GM12872 (cell line): ENCODE measurements around the gene RTN4R.

Source experiments
- TF ChIP-seq, protein P1 (sequence below): IDR thresholded peaks from 3 replicates; pipeline ENCODE4 v1.5.1; 2011; ENCODE audit warnings: low read depth, mild to moderate bottlenecking, low read length, moderate library complexity; ENCODE audit not compliant: insufficient read depth

The RTN4R gene

GRCh38 chr22:20271114-20271994 is 3.2 kb upstream of the RTN4R start:
- TF ChIP-seq, protein P1, sequence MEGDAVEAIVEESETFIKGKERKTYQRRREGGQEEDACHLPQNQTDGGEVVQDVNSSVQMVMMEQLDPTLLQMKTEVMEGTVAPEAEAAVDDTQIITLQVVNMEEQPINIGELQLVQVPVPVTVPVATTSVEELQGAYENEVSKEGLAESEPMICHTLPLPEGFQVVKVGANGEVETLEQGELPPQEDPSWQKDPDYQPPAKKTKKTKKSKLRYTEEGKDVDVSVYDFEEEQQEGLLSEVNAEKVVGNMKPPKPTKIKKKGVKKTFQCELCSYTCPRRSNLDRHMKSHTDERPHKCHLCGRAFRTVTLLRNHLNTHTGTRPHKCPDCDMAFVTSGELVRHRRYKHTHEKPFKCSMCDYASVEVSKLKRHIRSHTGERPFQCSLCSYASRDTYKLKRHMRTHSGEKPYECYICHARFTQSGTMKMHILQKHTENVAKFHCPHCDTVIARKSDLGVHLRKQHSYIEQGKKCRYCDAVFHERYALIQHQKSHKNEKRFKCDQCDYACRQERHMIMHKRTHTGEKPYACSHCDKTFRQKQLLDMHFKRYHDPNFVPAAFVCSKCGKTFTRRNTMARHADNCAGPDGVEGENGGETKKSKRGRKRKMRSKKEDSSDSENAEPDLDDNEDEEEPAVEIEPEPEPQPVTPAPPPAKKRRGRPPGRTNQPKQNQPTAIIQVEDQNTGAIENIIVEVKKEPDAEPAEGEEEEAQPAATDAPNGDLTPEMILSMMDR = no peak

- TF ChIP-seq, protein P1 = no peak
Observed at GRCh38 chr22:20267441-20268278, 458 bp downstream of the RTN4R start.

- TF ChIP-seq, protein P1 = no peak
Observed at GRCh38 chr22:20264614-20265452, 3.3 kb downstream of the RTN4R start.

DNA sequence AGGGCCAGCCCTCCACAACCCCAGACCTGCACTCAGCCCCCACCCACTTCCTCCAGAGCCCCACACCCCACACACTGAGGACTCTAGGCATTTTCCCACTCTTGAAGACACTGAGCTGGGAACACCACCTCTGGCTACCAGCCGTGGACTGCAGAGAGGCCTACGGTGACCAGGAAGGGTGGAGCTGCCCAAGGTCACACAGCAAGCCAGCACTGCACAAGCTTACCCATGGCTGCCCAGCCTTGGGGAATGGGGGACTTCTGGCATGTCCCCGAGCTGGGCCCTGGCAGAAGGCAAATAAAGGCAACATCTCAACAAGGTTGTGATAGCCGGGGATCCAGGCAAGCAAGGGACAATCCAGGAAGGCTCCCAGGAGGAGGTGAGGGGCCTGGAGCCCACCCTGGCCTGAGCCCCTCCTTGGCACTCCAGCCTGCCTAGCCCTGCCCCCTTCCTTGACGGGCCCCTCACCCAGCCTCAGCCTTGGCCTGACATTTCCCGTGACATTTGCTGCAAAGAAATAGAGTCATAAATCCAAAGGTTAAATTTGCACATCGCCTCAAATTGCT is 5.5 kb downstream of the RTN4R start:
- TF ChIP-seq, protein P1 = no peak

DNA sequence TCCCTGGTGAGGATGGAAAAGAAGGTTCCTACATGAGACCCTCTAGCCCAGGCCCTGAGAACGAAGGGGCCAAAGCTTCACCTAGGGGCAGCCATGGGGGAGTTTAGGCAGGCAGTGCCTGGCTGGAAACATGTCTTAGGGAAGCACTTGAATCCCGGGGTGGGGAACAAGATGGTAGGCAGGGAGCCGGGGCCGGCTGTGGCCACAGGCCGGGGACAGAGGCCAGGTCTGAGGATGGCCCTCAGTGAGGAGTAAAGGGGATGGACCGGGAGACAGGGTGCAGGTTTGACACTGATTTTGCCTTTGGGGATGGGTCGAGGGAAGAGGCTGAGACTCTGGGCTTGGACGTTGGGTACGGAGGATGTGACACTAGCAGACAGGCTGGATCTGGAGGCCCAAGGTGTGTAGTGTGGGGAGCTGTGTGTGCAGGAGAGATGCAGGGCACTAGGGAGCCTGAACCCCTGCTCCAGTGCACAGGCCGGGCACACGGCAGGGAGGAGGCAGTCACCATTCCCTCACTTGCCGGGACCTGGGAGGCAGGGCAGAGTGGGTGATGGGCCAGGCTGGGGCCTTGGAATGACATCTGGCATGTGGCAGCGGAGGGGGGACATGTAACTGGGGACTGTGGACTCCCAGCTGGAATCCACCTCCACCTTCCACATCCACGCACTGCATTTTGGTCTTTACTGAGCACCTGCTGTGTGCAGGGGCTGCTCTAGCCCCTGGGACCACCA is 6.1 kb downstream of the RTN4R start:
- TF ChIP-seq, protein P1 = no peak

DNA sequence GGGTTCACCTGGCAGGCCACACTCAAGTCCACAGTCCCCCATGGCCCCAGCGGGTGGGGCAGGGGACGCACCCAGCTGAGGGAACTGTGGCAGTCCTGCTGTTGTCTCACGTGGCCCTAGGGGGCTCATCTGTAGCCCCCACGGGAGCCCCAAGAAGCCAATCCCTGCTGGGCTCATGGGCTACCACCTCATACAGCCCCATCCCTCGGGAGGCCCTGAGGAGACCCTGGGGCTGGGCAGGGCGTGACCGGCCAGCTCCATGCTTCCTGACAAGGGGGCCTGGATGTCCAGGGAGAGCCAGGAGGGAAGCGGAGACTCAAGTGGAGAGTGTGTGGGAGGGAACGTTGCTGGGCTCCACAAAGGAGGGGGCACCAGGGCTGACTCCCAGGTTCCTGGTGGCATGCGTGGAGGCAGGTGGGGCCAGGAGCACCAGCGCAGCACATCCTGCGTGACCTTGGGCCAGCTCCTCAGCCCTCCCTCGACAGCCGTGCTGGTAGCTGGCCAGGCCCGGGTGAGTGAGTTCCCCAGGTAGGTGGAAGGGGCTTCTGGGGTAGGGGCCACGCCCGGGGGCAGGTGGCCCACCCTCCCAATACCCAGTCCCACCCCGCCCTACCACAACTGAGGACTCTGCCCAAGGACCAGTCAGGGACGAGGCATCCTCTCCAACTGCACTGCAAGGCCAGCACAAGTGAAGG is 7.9 kb downstream of the RTN4R start:
- TF ChIP-seq, protein P1 = no peak
